ENCODE results near the gene GTF2H1. TPM values are rescaled to one million over a fixed set of nuclear protein-coding genes. Genes with fewer than 3 reads are reported as not detected.

The GTF2H1 gene
- polyA plus RNA-seq, 1 of the 3 experiments (the other 2 are of a cell fraction), result 31.2 TPM

DNA sequence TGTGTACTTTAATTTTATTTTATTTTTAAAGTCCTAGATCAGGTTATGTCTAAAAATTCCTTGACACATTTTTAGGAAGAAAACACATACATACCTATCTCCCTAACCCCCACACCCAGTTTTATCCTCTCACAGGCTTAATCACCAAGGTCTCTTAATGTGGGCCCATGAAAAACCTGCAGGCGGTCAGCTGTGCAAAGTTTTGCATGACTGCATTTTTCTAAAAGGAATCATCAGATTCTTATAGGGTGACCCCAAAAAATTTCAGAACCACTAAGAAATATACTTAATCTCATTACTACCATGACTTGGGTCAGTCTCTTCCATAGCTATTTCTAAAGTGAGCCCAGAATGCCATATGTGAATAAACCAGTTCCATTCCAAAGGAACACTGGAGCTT is 36.5 kb upstream of the GTF2H1 start:
- ChIA-PET POLR2A (no interaction called here), CTCF (interaction anchor here (1.2 to 2.8 kb wide), 4 partner anchors 11 to 171 kb away, joined by 3 to 10 read pairs (median 3); no protein-coding TSS in a partner anchor)
- Histone ChIP-seq H3K9me3 (no peaks in the 10 kb centered on the region), H2AFZ (ENCODE audit: low read depth) (no peak overlapping the region), H3K27ac (ENCODE audit: low read depth in 2 of 2, low read length in 1 of 2) (no peak overlapping the region), H3K9me2 (no peaks in the 10 kb centered on the region), H3K27me3 (ENCODE audit: insufficient read depth) (no peaks in the 10 kb centered on the region), H3F3A (replicated peaks; ENCODE audit: insufficient read depth) (peaks cover 3% of the 10 kb centered on the region), H3K79me2 (ENCODE audit: insufficient read depth) (no peaks in the 10 kb centered on the region), H3K36me3 (replicated peaks in 1 of 2; ENCODE audit: control insufficient read depth in 1 of 2, insufficient read depth in 2 of 2, low read length in 1 of 2) (peaks cover 57 to 72% of the 10 kb centered on the region in 2 experiments), H3K4me2 (no peak overlapping the region), H3K4me3 (ENCODE audit: low read depth in 2 of 2, low read length in 1 of 2) (no peak overlapping the region), H3K9ac (no peak overlapping the region), H3K4me1 (ENCODE audit: control insufficient read depth in 1 of 2, insufficient read depth in 2 of 2, low read depth in 1 of 2, low read length in 1 of 2) (no peaks in the 10 kb centered on the region), H4K20me1 (ENCODE audit: insufficient read depth) (no peaks in the 10 kb centered on the region)
- no peak for TF ChIP-seq GABPA (IDR thresholded peaks at IDR 0.05; ENCODE audit: low read depth)
- no peak for TF ChIP-seq POLR2AphosphoS5 (IDR thresholded peaks at IDR 0.05; ENCODE audit: low read depth, low read length)
- no peak for TF ChIP-seq FOSL2 (IDR thresholded peaks at IDR 0.05; ENCODE audit: borderline replicate concordance, low read depth)
- TF ChIP-seq TEAD4 (IDR thresholded peaks at IDR 0.05; ENCODE audit: borderline replicate concordance, insufficient read depth), result no peak
- no peak for TF ChIP-seq RFX5 (IDR thresholded peaks at IDR 0.05; ENCODE audit: low read length)
- TF ChIP-seq, protein P1, sequence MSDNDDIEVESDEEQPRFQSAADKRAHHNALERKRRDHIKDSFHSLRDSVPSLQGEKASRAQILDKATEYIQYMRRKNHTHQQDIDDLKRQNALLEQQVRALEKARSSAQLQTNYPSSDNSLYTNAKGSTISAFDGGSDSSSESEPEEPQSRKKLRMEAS (IDR thresholded peaks at IDR 0.05; ENCODE audit: low read depth), result no peak
- no peak for TF ChIP-seq MXI1 (IDR thresholded peaks at IDR 0.05; ENCODE audit: low read depth, low read length)
- TF ChIP-seq FOXJ3 (CRISPR knock-in tag; IDR thresholded peaks at IDR 0.05), result no peak
- TF ChIP-seq SMC3 (IDR thresholded peaks at IDR 0.05; ENCODE audit: low read depth, low read length), result no peak
- TF ChIP-seq RAD21 (IDR thresholded peaks at IDR 0.05; ENCODE audit: low read length), result no peak
- TF ChIP-seq NFIC (IDR thresholded peaks at IDR 0.05; ENCODE audit: borderline replicate concordance), result no peak
- TF ChIP-seq, protein P2, sequence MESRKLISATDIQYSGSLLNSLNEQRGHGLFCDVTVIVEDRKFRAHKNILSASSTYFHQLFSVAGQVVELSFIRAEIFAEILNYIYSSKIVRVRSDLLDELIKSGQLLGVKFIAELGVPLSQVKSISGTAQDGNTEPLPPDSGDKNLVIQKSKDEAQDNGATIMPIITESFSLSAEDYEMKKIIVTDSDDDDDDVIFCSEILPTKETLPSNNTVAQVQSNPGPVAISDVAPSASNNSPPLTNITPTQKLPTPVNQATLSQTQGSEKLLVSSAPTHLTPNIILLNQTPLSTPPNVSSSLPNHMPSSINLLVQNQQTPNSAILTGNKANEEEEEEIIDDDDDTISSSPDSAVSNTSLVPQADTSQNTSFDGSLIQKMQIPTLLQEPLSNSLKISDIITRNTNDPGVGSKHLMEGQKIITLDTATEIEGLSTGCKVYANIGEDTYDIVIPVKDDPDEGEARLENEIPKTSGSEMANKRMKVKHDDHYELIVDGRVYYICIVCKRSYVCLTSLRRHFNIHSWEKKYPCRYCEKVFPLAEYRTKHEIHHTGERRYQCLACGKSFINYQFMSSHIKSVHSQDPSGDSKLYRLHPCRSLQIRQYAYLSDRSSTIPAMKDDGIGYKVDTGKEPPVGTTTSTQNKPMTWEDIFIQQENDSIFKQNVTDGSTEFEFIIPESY (IDR thresholded peaks at IDR 0.05; ENCODE audit: borderline replicate concordance, low read depth), result no peak
- 89% methylated on average over 1 of the region's 1 CpG for WGBS (ENCODE audit: low lambda C conversion rate)
- DNase-seq, result no peak

- Histone ChIP-seq H2AFZ (ENCODE audit: low read depth) (no peak overlapping the region), H3K4me3 (ENCODE audit: low read depth in 2 of 2, low read length in 1 of 2) (no peak overlapping the region), H3K4me1 (ENCODE audit: control insufficient read depth in 1 of 2, insufficient read depth in 2 of 2, low read depth in 1 of 2, low read length in 1 of 2) (no peaks in the 10 kb centered on the region), H3K36me3 (replicated peaks in 1 of 2; ENCODE audit: control insufficient read depth in 1 of 2, insufficient read depth in 2 of 2, low read length in 1 of 2) (peaks cover 74 to 76% of the 10 kb centered on the region in 2 experiments), H3K9me3 (no peaks in the 10 kb centered on the region), H3F3A (replicated peaks; ENCODE audit: insufficient read depth) (peaks cover 3% of the 10 kb centered on the region), H3K9me2 (no peaks in the 10 kb centered on the region), H4K20me1 (ENCODE audit: insufficient read depth) (no peaks in the 10 kb centered on the region), H3K27me3 (ENCODE audit: insufficient read depth) (no peaks in the 10 kb centered on the region), H3K79me2 (ENCODE audit: insufficient read depth) (no peaks in the 10 kb centered on the region), H3K4me2 (no peak overlapping the region), H3K9ac (no peak overlapping the region), H3K27ac (ENCODE audit: low read depth in 2 of 2, low read length in 1 of 2) (no peak overlapping the region)
- ChIA-PET CTCF (interaction anchor here (0.8 to 1.3 kb wide), 2 partner anchors 32 to 36 kb away, joined by 3 to 4 read pairs; no protein-coding TSS in a partner anchor), POLR2A (no interaction called here)
- DNase-seq, result no peak
- 96% methylated on average over 4 of the region's 4 CpGs for WGBS (ENCODE audit: low lambda C conversion rate)
- TF ChIP-seq CHD2 (IDR thresholded peaks at IDR 0.05; ENCODE audit: low read length, partially characterized antibody) (no peak), JUND (IDR thresholded peaks at IDR 0.05) (no peak), SIN3A (IDR thresholded peaks at IDR 0.05; ENCODE audit: borderline replicate concordance, low read depth, low read length) (no peak), NFIC (IDR thresholded peaks at IDR 0.05; ENCODE audit: borderline replicate concordance) (no peak), EZH2phosphoT487 (IDR thresholded peaks at IDR 0.05; ENCODE audit: borderline replicate concordance, low read depth) (no peak), TAF1 (IDR thresholded peaks at IDR 0.05; ENCODE audit: borderline replicate concordance, low read depth, low read length) (no peak), EP300 (IDR thresholded peaks at IDR 0.05; ENCODE audit: borderline replicate concordance in 1 of 2, low read depth in 1 of 2, low read length in 1 of 2) (no peak), NRF1 (IDR thresholded peaks at IDR 0.05; ENCODE audit: low read depth, low read length) (no peak), SMC3 (IDR thresholded peaks at IDR 0.05; ENCODE audit: low read depth, low read length) (no peak), FOXM1 (IDR thresholded peaks at IDR 0.05; ENCODE audit: low read depth) (no peak), GABPA (IDR thresholded peaks at IDR 0.05; ENCODE audit: low read depth) (no peak), RCOR1 (IDR thresholded peaks at IDR 0.05; ENCODE audit: low read length) (no peak), YY1 (IDR thresholded peaks at IDR 0.05; ENCODE audit: low read depth) (no peak)
- TF ChIP-seq, protein P2 (IDR thresholded peaks at IDR 0.05; ENCODE audit: borderline replicate concordance, low read depth), result no peak
- TF ChIP-seq, protein P3, sequence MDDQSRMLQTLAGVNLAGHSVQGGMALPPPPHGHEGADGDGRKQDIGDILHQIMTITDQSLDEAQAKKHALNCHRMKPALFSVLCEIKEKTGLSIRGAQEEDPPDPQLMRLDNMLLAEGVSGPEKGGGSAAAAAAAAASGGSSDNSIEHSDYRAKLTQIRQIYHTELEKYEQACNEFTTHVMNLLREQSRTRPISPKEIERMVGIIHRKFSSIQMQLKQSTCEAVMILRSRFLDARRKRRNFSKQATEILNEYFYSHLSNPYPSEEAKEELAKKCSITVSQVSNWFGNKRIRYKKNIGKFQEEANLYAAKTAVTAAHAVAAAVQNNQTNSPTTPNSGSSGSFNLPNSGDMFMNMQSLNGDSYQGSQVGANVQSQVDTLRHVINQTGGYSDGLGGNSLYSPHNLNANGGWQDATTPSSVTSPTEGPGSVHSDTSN (IDR thresholded peaks at IDR 0.05), result no peak
Observed at GRCh38 chr11:18288911-18289310, 33.5 kb upstream of the GTF2H1 start.

Data from SK-N-SH (cell line).